Natural killer cell (primary cell): Measurements from ENCODE around the gene PPP4C. TPM values are rescaled to one million over a fixed set of nuclear protein-coding genes. Genes with fewer than 3 reads are reported as not detected.

Source experiments
- ATAC-seq, 3 donors: fragments of 150-1000 bp in 2 of 3; fragments of 200-7000 bp in 1 of 3; cut with Tn5 transposase; 1 replicate in 1 of 3; 2 replicates in 2 of 3; pipeline ENCODE4 v1.10.0; 2021; ENCODE audit warnings: mild to moderate bottlenecking in 2 of 3, moderate library complexity in 2 of 3
- DNase-seq, 2 donors: peaks; one replicate each; pipeline versions ENCODE4 v3.0.0 to v3.0.0-alpha.2; 2013 to 2021; ENCODE audit warnings: mixed read lengths in 1 of 2
- H3K27ac ChIP-seq: one replicate; pipeline ENCODE4 v1.5.1; 2013; ENCODE audit warnings: mild to moderate bottlenecking, low read length
- H3K27me3 ChIP-seq: one replicate; pipeline ENCODE4 v1.6.1; 2013; ENCODE audit warnings: low read length; ENCODE audit not compliant: control insufficient read depth, insufficient read depth
- H3K36me3 ChIP-seq: one replicate; pipeline ENCODE4 v1.6.1; 2013; ENCODE audit warnings: low read length; ENCODE audit not compliant: control insufficient read depth, insufficient read depth
- H3K4me1 ChIP-seq: one replicate; pipeline ENCODE4 v1.6.1; 2013; ENCODE audit warnings: low read length; ENCODE audit not compliant: control insufficient read depth, insufficient read depth
- H3K4me3 ChIP-seq: one replicate; pipeline ENCODE4 v1.5.1; 2013; ENCODE audit warnings: low read length
- H3K9me3 ChIP-seq: one replicate; pipeline ENCODE4 v1.6.1; 2013; ENCODE audit warnings: low read length; ENCODE audit not compliant: control insufficient read depth, insufficient read depth
- H3K27ac Mint-ChIP-seq, 2 donors: one replicate each; pipeline ENCODE4 v1.8.0; 2022; ENCODE audit warnings: mild to moderate bottlenecking in 2 of 2, mixed read lengths in 2 of 2, moderate library complexity in 1 of 2
- H3K27me3 Mint-ChIP-seq, 2 donors: one replicate each; pipeline ENCODE4 v1.8.0; 2022; ENCODE audit warnings: low read depth in 2 of 2, mixed read lengths in 2 of 2
- H3K36me3 Mint-ChIP-seq: one replicate; pipeline ENCODE4 v1.8.0; 2022; ENCODE audit warnings: mixed read lengths
- H3K4me1 Mint-ChIP-seq, 2 donors: one replicate each; pipeline ENCODE4 v1.8.0; 2022; ENCODE audit warnings: mixed read lengths in 2 of 2
- H3K4me3 Mint-ChIP-seq: one replicate; pipeline ENCODE4 v1.8.0; 2022; ENCODE audit warnings: mild to moderate bottlenecking, moderate library complexity, mixed read lengths
- H3K9me3 Mint-ChIP-seq, 2 donors: one replicate each; pipeline ENCODE4 v1.8.0; 2022; ENCODE audit warnings: mixed read lengths in 2 of 2
- WGBS: methylation state at CpG from one replicate; pipeline ENCODE4 v1.1.7; 2013; ENCODE audit warnings: missing lambda C conversion rate; ENCODE audit not compliant: insufficient coverage; 5-methylcytosine and 5-hydroxymethylcytosine counted together
- intact Hi-C: fragments of 100-400 bp; cut with micrococcal nuclease; formaldehyde crosslinking; loops from one replicate; pipeline ENCODE4 v1.14.2; 2022
- total RNA-seq, 4 donors: library from RNA; stranded (reverse); fragments of 120-200 nt in 1 of 4; gene quantifications; one replicate each; pipeline versions ENCODE4 v1.2.3 to v1.2.4, GENCODE V29; 2013 to 2022
- TF ChIP-seq, protein P1 (sequence below): fragments of 200-600 bp; IDR thresholded peaks from one replicate; pipeline ENCODE4 v1.8.0; 2022; ENCODE audit warnings: antibody characterized with exemption

The PPP4C gene
- total RNA-seq, 3 donors from 2014 or later (not counting 1 experiment from before 2014, with no cell fraction given), result 119 to 132 (median 130) TPM

GRCh38 chr16:30052671-30053372 is 23.0 kb upstream of the PPP4C start:
- Mint-ChIP-seq H3K4me1 (peaks cover 0 to 22% of the 10 kb centered on the region in 2 donors), H3K27ac (peak overlapping the region; percentile 58 to 89), H3K27me3 (no peaks in the 10 kb centered on the region), H3K9me3 (no peaks in the 10 kb centered on the region), H3K36me3 (no peaks in the 10 kb centered on the region), H3K4me3 (peak overlapping the region; percentile 88)
- TF ChIP-seq, protein P1, sequence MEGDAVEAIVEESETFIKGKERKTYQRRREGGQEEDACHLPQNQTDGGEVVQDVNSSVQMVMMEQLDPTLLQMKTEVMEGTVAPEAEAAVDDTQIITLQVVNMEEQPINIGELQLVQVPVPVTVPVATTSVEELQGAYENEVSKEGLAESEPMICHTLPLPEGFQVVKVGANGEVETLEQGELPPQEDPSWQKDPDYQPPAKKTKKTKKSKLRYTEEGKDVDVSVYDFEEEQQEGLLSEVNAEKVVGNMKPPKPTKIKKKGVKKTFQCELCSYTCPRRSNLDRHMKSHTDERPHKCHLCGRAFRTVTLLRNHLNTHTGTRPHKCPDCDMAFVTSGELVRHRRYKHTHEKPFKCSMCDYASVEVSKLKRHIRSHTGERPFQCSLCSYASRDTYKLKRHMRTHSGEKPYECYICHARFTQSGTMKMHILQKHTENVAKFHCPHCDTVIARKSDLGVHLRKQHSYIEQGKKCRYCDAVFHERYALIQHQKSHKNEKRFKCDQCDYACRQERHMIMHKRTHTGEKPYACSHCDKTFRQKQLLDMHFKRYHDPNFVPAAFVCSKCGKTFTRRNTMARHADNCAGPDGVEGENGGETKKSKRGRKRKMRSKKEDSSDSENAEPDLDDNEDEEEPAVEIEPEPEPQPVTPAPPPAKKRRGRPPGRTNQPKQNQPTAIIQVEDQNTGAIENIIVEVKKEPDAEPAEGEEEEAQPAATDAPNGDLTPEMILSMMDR, result no peak
- Histone ChIP-seq H3K36me3 (no peaks in the 10 kb centered on the region), H3K9me3 (no peaks in the 10 kb centered on the region), H3K4me1 (peaks cover 14% of the 10 kb centered on the region), H3K27ac (no peak overlapping the region), H3K27me3 (no peaks in the 10 kb centered on the region), H3K4me3 (peak overlapping the region; percentile 46)
- intact Hi-C loops, result no loop called here
- DNase-seq, result peak; percentile 86 to 93
- peak; percentile 80 to 90 (median 89) for ATAC-seq
- WGBS, result 0% methylated on average over 55 of the region's 58 CpGs

- H3K4me3 ChIP-seq, result peak overlapping the region; percentile 46
- Mint-ChIP-seq H3K36me3 (no peaks in the 10 kb centered on the region), H3K9me3 (no peaks in the 10 kb centered on the region), H3K27ac (peak overlapping the region; percentile 58 to 89), H3K4me3 (peak overlapping the region; percentile 88), H3K4me1 (peaks cover 0 to 22% of the 10 kb centered on the region in 2 donors), H3K27me3 (no peaks in the 10 kb centered on the region)
- H3K4me1 ChIP-seq, result peaks cover 14% of the 10 kb centered on the region
- H3K27me3 ChIP-seq, result no peaks in the 10 kb centered on the region
- ATAC-seq, result peak; percentile 17 to 22 (median 21)
- 13% methylated on average over 19 of the region's 19 CpGs for WGBS
- DNase-seq, result no peak
- no peaks in the 10 kb centered on the region for H3K36me3 ChIP-seq
- intact Hi-C loops, result no loop called here
- H3K9me3 ChIP-seq, result no peaks in the 10 kb centered on the region
- TF ChIP-seq, protein P1, result no peak
- H3K27ac ChIP-seq, result no peak overlapping the region
These were observed 22.3 kb upstream of the PPP4C start for GRCh38 chr16:30053376-30054015.

DNA sequence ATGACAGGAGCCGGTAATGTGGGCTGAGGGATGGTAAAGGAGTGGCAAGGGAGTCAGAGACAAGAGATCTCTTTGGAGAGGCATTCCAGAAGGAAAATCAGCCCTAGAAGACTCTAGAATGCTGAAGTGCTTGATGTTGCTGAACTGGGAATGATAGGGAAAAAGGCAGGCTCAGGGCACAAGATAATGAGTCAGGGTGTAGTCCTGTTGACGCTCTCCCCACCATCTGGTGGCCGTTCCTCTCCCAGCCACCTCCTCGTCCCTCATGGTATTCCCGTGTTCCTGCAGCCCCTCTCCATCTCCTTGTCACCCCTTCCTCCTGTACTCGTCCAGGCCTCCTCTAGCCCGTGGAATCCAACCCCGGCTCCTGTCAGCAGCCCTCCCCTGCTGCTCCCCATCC is 21.3 kb upstream of the PPP4C start:
- H3K4me3 Mint-ChIP-seq, result peak overlapping the region; percentile 51
- TF ChIP-seq, protein P1, result no peak
- peaks cover 0 to 22% of the 10 kb centered on the region in 2 donors for H3K4me1 Mint-ChIP-seq
- Histone ChIP-seq H3K4me1 (peaks cover 14% of the 10 kb centered on the region), H3K4me3 (no peak overlapping the region), H3K36me3 (no peaks in the 10 kb centered on the region), H3K9me3 (no peaks in the 10 kb centered on the region), H3K27ac (no peak overlapping the region), H3K27me3 (no peaks in the 10 kb centered on the region)
- H3K27me3 Mint-ChIP-seq, result no peaks in the 10 kb centered on the region
- no peak overlapping the region for H3K27ac Mint-ChIP-seq
- ATAC-seq (no peak), DNase-seq (no peak)
- H3K9me3 Mint-ChIP-seq, result no peaks in the 10 kb centered on the region
- intact Hi-C loops, result no loop called here
- WGBS, result 90% methylated on average over 8 of the region's 8 CpGs
- no peaks in the 10 kb centered on the region for H3K36me3 Mint-ChIP-seq
